ENCODE data around the gene VSIR.

VSIR gene

GRCh38 chr10:71812016-71812912, 38.9 kb upstream of the VSIR start:
- TF ChIP-seq CTCF (IDR thresholded peaks at IDR 0.05; ENCODE audit: extremely low read depth, missing control alignments): peak; percentile 76
- DNase-seq (ENCODE audit: low spot score): peak; percentile 90

GRCh38 chr10:71811351-71811750, 38.0 kb upstream of the VSIR start:
- TF ChIP-seq CTCF (IDR thresholded peaks at IDR 0.05; ENCODE audit: extremely low read depth, missing control alignments): no peak
- DNase-seq (ENCODE audit: low spot score): no peak

- TF ChIP-seq CTCF (IDR thresholded peaks at IDR 0.05; ENCODE audit: extremely low read depth, missing control alignments): no peak
- no peak for DNase-seq (ENCODE audit: low spot score)
Observed at GRCh38 chr10:71810048-71810750, 36.9 kb upstream of the VSIR start.

GRCh38 chr10:71809628-71810027, 36.3 kb upstream of the VSIR start:
- no peak for TF ChIP-seq CTCF (IDR thresholded peaks at IDR 0.05; ENCODE audit: extremely low read depth, missing control alignments)
- no peak for DNase-seq (ENCODE audit: low spot score)

DNA sequence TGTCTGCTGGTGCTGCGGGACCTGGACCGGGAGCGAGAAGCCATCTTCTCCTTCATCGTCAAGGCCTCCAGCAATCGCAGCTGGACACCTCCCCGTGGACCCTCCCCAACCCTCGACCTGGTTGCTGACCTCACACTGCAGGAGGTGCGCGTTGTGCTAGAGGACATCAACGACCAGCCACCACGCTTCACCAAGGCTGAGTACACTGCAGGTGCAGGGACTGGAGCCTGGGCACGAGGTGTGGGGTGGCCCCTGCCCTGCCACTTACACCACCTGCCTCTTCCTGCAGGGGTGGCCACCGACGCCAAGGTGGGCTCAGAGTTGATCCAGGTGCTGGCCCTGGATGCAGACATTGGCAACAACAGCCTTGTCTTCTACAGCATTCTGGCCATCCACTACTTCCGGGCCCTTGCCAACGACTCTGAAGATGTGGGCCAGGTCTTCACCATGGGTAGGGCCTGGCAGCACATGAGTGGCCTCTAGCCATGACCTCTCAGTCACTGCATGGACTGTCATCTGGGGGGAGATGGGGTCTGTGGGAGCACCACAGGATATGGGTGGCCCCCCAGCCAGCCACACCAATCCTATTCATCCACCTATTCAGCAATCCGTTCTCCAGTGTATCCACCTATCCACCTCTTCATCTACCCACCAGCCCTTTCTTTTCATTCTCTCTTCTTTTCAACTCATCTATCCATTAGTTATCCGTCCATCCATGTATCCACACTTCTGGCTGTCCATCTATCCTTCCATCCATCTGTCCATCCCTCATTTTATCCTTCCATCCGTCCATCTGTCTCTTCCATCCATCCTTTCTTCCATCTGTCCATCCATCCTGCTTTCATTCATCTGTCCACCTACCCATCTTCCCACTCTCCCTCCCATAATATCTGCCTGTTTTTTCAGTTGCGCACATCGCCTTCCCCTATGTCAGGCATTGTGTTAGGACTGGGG, 34.5 kb upstream of the VSIR start:
- DNase-seq (ENCODE audit: low spot score): no peak
- no peak for TF ChIP-seq CTCF (IDR thresholded peaks at IDR 0.05; ENCODE audit: extremely low read depth, missing control alignments)

DNA sequence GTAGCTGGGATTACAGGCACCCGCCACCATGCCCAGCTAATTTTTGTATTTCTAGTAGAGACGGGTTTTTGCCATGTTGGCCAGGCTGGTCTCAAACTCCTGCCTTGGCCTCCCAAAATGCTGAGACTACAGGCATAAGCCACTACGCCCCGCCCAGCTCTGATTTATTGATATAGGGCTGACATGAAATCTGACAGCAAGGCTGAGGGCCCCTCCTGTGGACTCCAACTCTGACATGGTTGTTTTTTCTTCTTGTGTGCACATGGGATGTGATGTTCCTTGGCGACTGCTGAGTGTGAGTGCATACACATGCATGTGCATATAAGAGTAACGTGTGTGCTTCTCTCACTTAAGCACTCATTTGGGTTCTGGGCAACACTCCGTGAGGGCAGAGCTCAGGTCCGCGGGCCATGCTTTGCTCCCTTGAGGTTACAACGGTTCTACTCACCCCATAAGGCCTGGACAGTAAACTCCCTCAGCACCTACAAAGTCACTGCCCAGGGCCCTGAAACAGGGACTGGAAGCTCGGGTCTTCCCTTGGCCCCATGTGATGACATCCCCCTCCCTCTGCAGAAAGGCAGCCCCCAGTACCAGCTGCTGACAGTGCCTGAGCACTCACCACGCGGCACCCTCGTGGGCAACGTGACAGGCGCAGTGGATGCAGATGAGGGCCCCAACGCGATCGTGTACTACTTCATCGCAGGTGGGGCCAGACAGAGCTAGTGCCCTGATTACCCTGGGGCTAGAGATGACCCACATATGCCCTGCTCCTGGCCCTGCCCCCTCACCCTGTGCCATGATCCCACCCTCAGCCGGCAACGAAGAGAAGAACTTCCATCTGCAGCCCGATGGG, 33.6 kb upstream of the VSIR start:
- no peak for TF ChIP-seq CTCF (IDR thresholded peaks at IDR 0.05; ENCODE audit: extremely low read depth, missing control alignments)

More for the DNA sequence above, 33.6 kb upstream of the VSIR start:
- DNase-seq (ENCODE audit: low spot score): no peak
